ENCODE results near the gene ADCY3.

Gene ADCY3

GRCh38 chr2:24924732-24925131, 4.7 kb upstream of the ADCY3 start:
- no peak for DNase-seq

GRCh38 chr2:24924266-24924665, 4.2 kb upstream of the ADCY3 start:
- no peak for DNase-seq

- no peak for DNase-seq
These were observed 3.1 kb upstream of the ADCY3 start for GRCh38 chr2:24923106-24923505.

GRCh38 chr2:24922556-24922955, 2.5 kb upstream of the ADCY3 start:
- DNase-seq, result no peak

GRCh38 chr2:24920809-24921441, 888 bp upstream of the ADCY3 start:
- peak; percentile 15 for DNase-seq

DNA sequence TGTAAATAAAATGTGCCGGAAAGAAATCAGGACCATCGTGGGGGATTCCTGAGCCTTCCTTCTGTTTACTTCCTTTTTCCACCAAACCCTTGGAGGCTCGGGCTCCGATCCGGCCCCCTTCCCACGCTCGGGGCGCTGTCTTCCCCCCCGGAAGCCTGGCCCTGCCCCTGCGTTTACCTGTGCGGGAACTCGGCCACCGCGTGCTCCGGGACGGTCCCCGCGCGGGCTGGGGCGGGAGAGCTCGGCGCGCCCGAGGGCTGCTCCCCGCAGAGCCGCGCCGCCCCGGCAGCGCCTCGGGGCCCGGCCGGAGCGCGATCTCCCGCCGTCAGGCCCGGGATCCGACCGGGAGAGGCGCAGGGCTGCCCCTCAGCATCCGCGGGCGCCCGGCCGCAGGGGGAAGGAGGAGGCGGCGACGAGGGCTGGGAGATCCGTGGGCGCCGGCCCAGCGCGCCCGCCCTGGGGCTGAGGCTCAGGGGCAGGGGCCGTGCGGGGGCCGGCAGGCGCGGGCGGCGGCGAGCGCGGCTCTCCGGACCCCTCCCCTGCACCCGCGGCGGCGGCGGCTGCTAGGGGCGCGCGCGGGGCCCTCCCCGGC, 435 bp downstream of the ADCY3 start:
- DNase-seq, result no peak

- peak; percentile 11 for DNase-seq
These were observed 966 bp downstream of the ADCY3 start for GRCh38 chr2:24919037-24919505.

DNA sequence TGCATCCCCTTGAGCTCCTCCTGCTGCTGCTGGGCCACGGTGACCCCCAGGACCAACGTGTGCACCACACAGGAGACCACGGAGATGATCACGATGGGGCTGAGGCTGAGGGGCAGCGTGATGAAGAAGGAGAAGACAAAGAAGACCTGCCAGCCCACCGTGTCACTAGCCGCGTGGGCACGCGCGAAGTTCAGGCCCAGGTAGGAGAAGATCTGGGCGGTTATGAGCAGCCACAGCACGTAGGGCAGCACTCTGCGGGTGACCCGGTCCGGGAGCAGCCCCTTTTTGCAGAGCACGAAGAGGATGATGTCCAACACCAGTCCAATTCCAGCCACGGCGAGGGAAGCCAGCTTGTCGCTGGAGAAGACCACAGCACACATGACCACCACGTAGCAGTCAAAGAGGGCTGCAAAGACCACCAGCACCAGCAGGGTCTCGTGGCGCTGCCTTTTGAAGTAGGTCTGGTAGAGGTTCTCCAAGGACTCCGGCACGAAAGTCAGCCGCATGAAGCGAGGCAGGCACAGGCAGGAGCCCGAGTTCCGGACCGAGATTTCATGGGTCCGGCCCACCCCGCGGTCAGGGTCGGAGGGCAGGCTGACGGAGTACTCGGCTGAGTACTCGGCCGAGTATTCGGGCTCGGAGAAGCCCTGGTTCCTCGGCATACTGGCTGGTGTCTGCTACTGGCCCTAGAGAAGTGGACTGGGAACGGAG, 1.6 kb downstream of the ADCY3 start:
- no peak for DNase-seq

- no peak for DNase-seq
These were observed 2.2 kb downstream of the ADCY3 start for GRCh38 chr2:24917731-24918325.

DNA sequence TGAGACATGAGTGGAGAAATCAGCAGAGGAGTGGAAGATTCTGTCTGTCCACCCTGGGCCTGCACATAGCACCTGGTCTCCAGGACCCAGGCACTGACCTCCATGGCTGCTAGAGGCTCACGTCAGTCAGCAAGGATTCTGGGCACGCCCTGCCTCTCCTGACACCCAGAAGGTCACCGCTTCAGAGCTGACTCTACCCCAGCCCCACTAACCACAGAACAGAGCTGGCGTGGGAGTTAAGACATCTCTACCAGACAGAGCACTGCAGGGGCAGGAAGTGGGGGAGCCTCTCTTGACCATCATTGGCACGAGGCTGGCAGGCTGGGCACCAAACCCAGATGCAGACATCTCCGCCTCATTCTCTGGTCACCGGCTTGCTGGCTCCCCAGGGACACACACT, 3.0 kb downstream of the ADCY3 start:
- DNase-seq, result no peak

- no peak for DNase-seq
These were observed 4.2 kb downstream of the ADCY3 start for GRCh38 chr2:24915796-24916195.

DNA sequence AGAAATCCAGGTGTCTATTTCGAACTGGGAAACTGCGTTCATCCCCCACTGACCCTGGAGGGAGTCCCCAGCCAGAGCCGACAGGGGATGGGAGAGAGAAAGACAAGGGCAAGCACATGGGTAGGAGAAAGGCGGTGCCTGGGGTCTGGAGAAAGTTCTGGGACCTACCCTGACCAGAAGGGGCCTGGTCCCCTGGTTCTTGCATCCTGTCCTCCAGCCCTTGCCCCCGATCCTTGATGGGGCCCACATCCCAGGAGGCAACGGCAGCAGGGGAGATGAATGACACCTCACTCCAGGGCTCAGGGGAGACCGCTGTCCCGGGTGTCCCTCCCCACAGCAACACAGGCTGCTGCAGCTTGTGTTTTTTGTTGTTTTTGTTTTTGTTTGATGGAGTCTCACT, 4.9 kb downstream of the ADCY3 start:
- DNase-seq, result no peak

GRCh38 chr2:24914713-24915112, 5.3 kb downstream of the ADCY3 start:
- no peak for DNase-seq

- DNase-seq, result no peak
These were observed 6.1 kb downstream of the ADCY3 start for GRCh38 chr2:24913911-24914310.

DNA sequence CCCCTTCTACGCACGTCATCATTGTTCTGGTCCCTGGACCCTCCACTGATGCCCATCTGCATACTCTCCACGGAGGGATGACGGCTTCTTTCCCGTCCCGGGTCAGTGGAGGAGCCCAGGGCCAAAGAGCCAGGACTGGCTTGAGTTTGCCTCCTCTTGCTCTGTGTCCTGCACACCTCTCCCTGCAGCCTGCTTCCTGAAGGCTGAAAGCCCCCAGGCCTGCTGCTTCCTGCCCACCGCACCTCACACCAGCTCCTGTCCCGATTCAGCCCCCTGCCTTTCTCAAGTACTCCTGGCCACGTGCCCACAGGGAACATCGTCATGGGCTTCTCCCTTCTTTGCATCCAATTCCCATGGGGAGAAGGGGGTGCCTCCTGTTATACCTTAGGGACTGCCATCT, 7.1 kb downstream of the ADCY3 start:
- DNase-seq, result no peak

- no peak for DNase-seq
These were observed 7.5 kb downstream of the ADCY3 start for GRCh38 chr2:24912523-24912922.

DNA sequence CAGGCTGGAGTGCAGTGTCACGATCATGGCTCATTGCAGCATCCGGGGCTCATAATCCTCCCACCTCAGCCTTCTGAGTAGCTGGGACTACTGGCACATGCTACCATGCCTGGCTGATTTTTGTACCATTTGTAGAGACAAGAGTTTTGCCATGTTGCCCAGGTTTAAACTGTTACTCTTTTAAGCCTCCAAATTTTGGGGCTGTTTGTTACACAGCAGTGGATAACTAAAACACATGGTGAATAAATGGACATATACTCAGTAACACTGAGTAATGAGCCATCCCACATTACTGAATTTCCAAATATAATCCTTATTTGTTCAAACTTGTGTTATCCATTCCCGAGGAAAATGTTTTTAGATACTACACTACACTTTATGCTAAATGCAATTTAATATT, 9.8 kb downstream of the ADCY3 start:
- no peak for DNase-seq

GRCh38 chr2:24909555-24910177, 10.4 kb downstream of the ADCY3 start:
- no peak for DNase-seq

GRCh38 chr2:24908461-24908901, 11.6 kb downstream of the ADCY3 start:
- no peak for DNase-seq

- DNase-seq, result no peak
These were observed 12.9 kb downstream of the ADCY3 start for GRCh38 chr2:24907116-24907515.

- DNase-seq, result no peak
These were observed 13.6 kb downstream of the ADCY3 start for GRCh38 chr2:24906466-24906865.

- DNase-seq, result no peak
These were observed 16.6 kb downstream of the ADCY3 start for GRCh38 chr2:24903161-24904103.
